ENCODE results near the gene BTBD9.

BTBD9 gene

GRCh38 chr6:38146734-38147027 is 493.0 kb downstream of the BTBD9 start:
- ChIA-PET POLR2A (no interaction called here), CTCF (no interaction called here)
- no peak for TF ChIP-seq CTCF (IDR thresholded peaks at IDR 0.05; ENCODE audit: control extremely low read depth, extremely low read depth, low read depth, missing control alignments)
- no peak for DNase-seq (ENCODE audit: extremely low spot score)

- POLR2A ChIA-PET = no interaction called here
- TF ChIP-seq CTCF (IDR thresholded peaks at IDR 0.05; ENCODE audit: control extremely low read depth, extremely low read depth, low read depth, missing control alignments) = no peak
Observed at GRCh38 chr6:38146021-38146733, 493.6 kb downstream of the BTBD9 start.

GRCh38 chr6:38144365-38144945 is 495.3 kb downstream of the BTBD9 start:
- ChIA-PET CTCF (interaction anchor here (1.5 to 3.2 kb wide), 3 partner anchors 10 to 19 kb away, joined by 3 to 14 read pairs (median 5); no protein-coding TSS in a partner anchor), POLR2A (no interaction called here)
- no peak for DNase-seq (ENCODE audit: extremely low spot score)
- TF ChIP-seq CTCF (IDR thresholded peaks at IDR 0.05; ENCODE audit: control extremely low read depth, extremely low read depth, low read depth, missing control alignments) = no peak

More at GRCh38 chr6:38146021-38146733, 493.6 kb downstream of the BTBD9 start:
- CTCF ChIA-PET = interaction anchor here (1.5 kb wide), 1 partner anchor 348 kb away, joined by 4 read pairs; no protein-coding TSS in a partner anchor
- no peak for DNase-seq (ENCODE audit: extremely low spot score)

- POLR2A ChIA-PET = no interaction called here
- CTCF ChIA-PET = interaction anchor here (1.3 to 3.2 kb wide), 5 partner anchors 8 to 18 kb away, joined by 3 to 14 read pairs (median 5); no protein-coding TSS in a partner anchor
- no peak for DNase-seq (ENCODE audit: extremely low spot score)
- no peak for TF ChIP-seq CTCF (IDR thresholded peaks at IDR 0.05; ENCODE audit: control extremely low read depth, extremely low read depth, low read depth, missing control alignments)
Observed at GRCh38 chr6:38143191-38144150, 496.3 kb downstream of the BTBD9 start.

GRCh38 chr6:38142178-38142902 is 497.4 kb downstream of the BTBD9 start:
- TF ChIP-seq CTCF (IDR thresholded peaks at IDR 0.05; ENCODE audit: control extremely low read depth, extremely low read depth, low read depth, missing control alignments) = no peak
- POLR2A ChIA-PET = no interaction called here
- CTCF ChIA-PET = interaction anchor here (1.3 to 3.2 kb wide), 4 partner anchors 8 to 17 kb away, joined by 4 to 14 read pairs (median 5); no protein-coding TSS in a partner anchor
- no peak for DNase-seq (ENCODE audit: extremely low spot score)

GRCh38 chr6:38141716-38142115 is 498.0 kb downstream of the BTBD9 start:
- no peak for DNase-seq (ENCODE audit: extremely low spot score)
- TF ChIP-seq CTCF (IDR thresholded peaks at IDR 0.05; ENCODE audit: control extremely low read depth, extremely low read depth, low read depth, missing control alignments) = no peak
- POLR2A ChIA-PET = no interaction called here
- CTCF ChIA-PET = interaction anchor here (1.3 kb wide), 1 partner anchor 10 kb away, joined by 4 read pairs; no protein-coding TSS in a partner anchor

Data from GM10248 (cell line).